K562 (cell line): Measurements from ENCODE around the gene DDX54. TPM values are rescaled to one million over a fixed set of nuclear protein-coding genes. Genes with fewer than 3 reads are reported as not detected.

Experiments
- CAMTA2 ChIP-seq: fragments of 250-450 bp; sonication (Bioruptor Pico); conservative IDR thresholded peaks from 2 replicates; pipeline ENCODE4 v1.5.1; 2022
- FOXA3 ChIP-seq, 2 experiments: fragments of 450-650 bp in 1 of 2; sonication (generic) in 1 of 2; formaldehyde crosslinking; IDR thresholded peaks in 1 of 2; conservative IDR thresholded peaks in 1 of 2; 2 replicates each; pipeline versions ENCODE4 v1.4.0 to v1.8.0; 2020 to 2022; ENCODE audit warnings: mild to moderate bottlenecking in 2 of 2, missing genetic modification reagents in 1 of 2
- ILK ChIP-seq: fragments of 450-650 bp; IDR thresholded peaks from 2 replicates; pipeline ENCODE4 v1.6.1; 2016; ENCODE audit warnings: missing genetic modification characterization, low read depth, mild to moderate bottlenecking, missing compliant biosample characterization, moderate library complexity, borderline replicate concordance
- KDM1A ChIP-seq, 2 experiments: fragments of 450-650 bp; IDR thresholded peaks; 2 replicates each; pipeline ENCODE4 v1.6.1; 2016; ENCODE audit warnings: mild to moderate bottlenecking in 2 of 2
- KLF13 ChIP-seq: fragments of 450-650 bp; IDR thresholded peaks from 2 replicates; pipeline ENCODE4 v1.6.1; 2016; ENCODE audit warnings: missing genetic modification characterization, low read depth, mild to moderate bottlenecking, missing compliant biosample characterization, moderate library complexity, borderline replicate concordance
- MGA ChIP-seq: fragments of 450-650 bp; IDR thresholded peaks from 2 replicates; pipeline ENCODE4 v1.6.1; 2016; ENCODE audit warnings: mild to moderate bottlenecking, moderate library complexity
- NFXL1 ChIP-seq: fragments of 450-650 bp; formaldehyde crosslinking; IDR thresholded peaks from 2 replicates; pipeline ENCODE4 v1.4.0; 2021; ENCODE audit warnings: mild to moderate bottlenecking
- RBBP5 ChIP-seq: fragments of 200-600 bp; sonication (generic); IDR thresholded peaks from 2 replicates; pipeline ENCODE4 v1.6.1; 2012; ENCODE audit warnings: borderline replicate concordance, mild to moderate bottlenecking, low read length, control low read depth, inconsistent platforms; ENCODE audit not compliant: insufficient read depth, poor library complexity, severe bottlenecking
- SLC30A9 ChIP-seq: fragments of 250-450 bp; sonication (Bioruptor Pico); IDR thresholded peaks from 2 replicates; pipeline ENCODE4 v1.8.0; 2022; ENCODE audit warnings: mild to moderate bottlenecking, moderate library complexity
- ZNF311 ChIP-seq: fragments of 250-450 bp; sonication (Bioruptor Pico); IDR thresholded peaks from 2 replicates; pipeline ENCODE4 v1.4.0; 2020; ENCODE audit warnings: mild to moderate bottlenecking, moderate library complexity
- ZNF740 ChIP-seq, 3 experiments: fragments of 200-800 bp in 1 of 3; sonication (Bioruptor generic) in 1 of 3; sonication (generic) in 1 of 3; formaldehyde crosslinking in 1 of 3; IDR thresholded peaks; 2 replicates each; pipeline versions ENCODE4 v1.6.1 to v1.8.0; 2016 to 2022; ENCODE audit warnings: mild to moderate bottlenecking in 2 of 3, missing compliant biosample characterization in 2 of 3, missing genetic modification characterization in 2 of 3, missing genetic modification reagents in 1 of 3
- polyA plus RNA-seq, 8 experiments: library from polyadenylated mRNA; depleted of rRNA in 4 of 8; stranded (reverse) in 5 of 8; unstranded in 3 of 8; fragments of >200 nt; fragmentation: Nextera tagmentation in 2 of 8; fragmentation: Illumina TruSeq in 1 of 8; extraction: Ambion mirVana in 2 of 8; extraction: Trizol in 1 of 8; gene quantifications; 2 replicates each; pipeline versions ENCODE4 v1.2.1 to v1.2.3, GENCODE V29; 2011 to 2014; ENCODE audit warnings: inconsistent platforms in 1 of 8, missing spikeins in 1 of 8
- total RNA-seq, 7 experiments: library from RNA; depleted of rRNA in 6 of 7; stranded (reverse); fragments of >200 nt in 6 of 7; fragmentation: Illumina TruSeq in 2 of 7; extraction: Trizol in 2 of 7; gene quantifications; 2 replicates each; pipeline versions ENCODE4 v1.2.1 to v1.2.3, GENCODE V29; 2011 to 2021; ENCODE audit warnings: low replicate concordance in 1 of 7
- TF ChIP-seq, protein P1 (sequence below): sonication (generic); formaldehyde crosslinking; IDR thresholded peaks from 2 replicates; pipeline ENCODE4 v1.9.0; 2022; ENCODE audit warnings: mild to moderate bottlenecking, missing genetic modification reagents

Gene DDX54
- total and polyA plus RNA-seq, 9 of the 15 experiments (the other 6 are each of a cell fraction or from before 2014, with no cell fraction given), result 1.4 to 135 (median 51.4) TPM

GRCh38 chr12:113152835-113153814 lies 32.2 kb downstream of the DDX54 start (continued):
- TF ChIP-seq MGA, result peak; percentile 89
- no peak for TF ChIP-seq ZNF311
- TF ChIP-seq KLF13 (tag), result no peak
- no peak for TF ChIP-seq NFXL1
- TF ChIP-seq CAMTA2 (CRISPR knock-in tag), result no peak
- TF ChIP-seq KDM1A (IDR thresholded peaks at IDR 0.05), result no peak
- TF ChIP-seq ZNF740 (CRISPR knock-in tag; IDR thresholded peaks at IDR 0.05), result 0 out of 2 replicates have a peak, but pooled peaks have one; percentile 28
- no peak for TF ChIP-seq ZNF740 (tag; IDR thresholded peaks at IDR 0.05)
- TF ChIP-seq, protein P1, sequence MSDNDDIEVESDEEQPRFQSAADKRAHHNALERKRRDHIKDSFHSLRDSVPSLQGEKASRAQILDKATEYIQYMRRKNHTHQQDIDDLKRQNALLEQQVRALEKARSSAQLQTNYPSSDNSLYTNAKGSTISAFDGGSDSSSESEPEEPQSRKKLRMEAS (CRISPR knock-in tag), result peak; percentile 99
- no peak for TF ChIP-seq ILK (tag)
- TF ChIP-seq SLC30A9, result no peak
- peak in 1 of 2 experiments; percentile 91; a peak in 2 of 4 replicates for TF ChIP-seq FOXA3 (CRISPR knock-in tag; conservative IDR thresholded peaks at IDR 0.05 in 1 of 2, IDR thresholded peaks at IDR 0.05 in 1 of 2)
- TF ChIP-seq RBBP5, result no peak
